DND-41 (cell line): ENCODE results near the gene SPIN2A.

Experiments
- CTCF ChIP-seq: IDR thresholded peaks from 2 replicates; pipeline ENCODE4 v1.5.1; 2012; ENCODE audit warnings: borderline replicate concordance, low read length, moderate library complexity, mild to moderate bottlenecking; ENCODE audit not compliant: poor library complexity, severe bottlenecking; ENCODE audit errors: extremely low read depth
- EZH2 ChIP-seq: IDR thresholded peaks from 3 replicates; pipeline ENCODE4 v1.6.1; 2012; ENCODE audit warnings: borderline replicate concordance, low read depth, mild to moderate bottlenecking, moderate library complexity, low read length, inconsistent platforms; ENCODE audit not compliant: severe bottlenecking

- no peak for TF ChIP-seq CTCF
- TF ChIP-seq EZH2 = no peak
Measured at GRCh38 chrX:57155171-57155570, 18.0 kb upstream of the SPIN2A start.
